AG09309 (cell line): ENCODE measurements around the gene DNAJC6.
A peak's percentile ranks its signal among the peaks of the same experiment; 100 is the strongest.

Experiments used
- DNase-seq: peaks from one replicate; pipeline ENCODE4 v3.0.0-alpha.2; 2010; ENCODE audit warnings: low read depth
- H3K4me3 ChIP-seq: 2 replicates; pipeline ENCODE4 v1.5.1; 2011; ENCODE audit warnings: mild to moderate bottlenecking, low read depth, low read length, moderate library complexity; ENCODE audit not compliant: control insufficient read depth
- TF ChIP-seq, protein P1 (sequence below): IDR thresholded peaks from 2 replicates; pipeline ENCODE4 v1.5.1; 2011; ENCODE audit warnings: mild to moderate bottlenecking, low read depth, low read length, inconsistent platforms; ENCODE audit not compliant: insufficient read depth, control insufficient read depth; ENCODE audit errors: missing control alignments

DNAJC6 gene

DNA sequence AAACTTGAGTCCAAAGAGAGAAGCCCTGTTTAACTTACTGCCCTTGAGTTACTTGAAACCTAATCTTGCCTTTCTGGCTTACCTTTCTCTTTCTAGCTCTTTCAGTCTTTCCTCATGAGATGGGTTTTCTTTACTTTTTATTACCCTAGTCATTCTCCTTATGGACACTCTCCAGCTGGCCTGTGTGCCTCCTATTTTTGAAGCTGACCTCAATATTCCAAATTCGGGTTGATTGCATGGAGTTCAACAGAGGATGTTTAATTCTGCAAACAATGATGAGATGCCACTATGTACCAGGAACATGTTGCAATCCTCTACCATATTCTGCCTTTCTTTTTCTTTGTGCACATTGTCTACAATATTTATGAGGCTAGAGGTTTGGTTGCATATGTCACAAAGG is 20.7 kb downstream of the DNAJC6 start:
- no peak overlapping the region for H3K4me3 ChIP-seq
- TF ChIP-seq, protein P1, sequence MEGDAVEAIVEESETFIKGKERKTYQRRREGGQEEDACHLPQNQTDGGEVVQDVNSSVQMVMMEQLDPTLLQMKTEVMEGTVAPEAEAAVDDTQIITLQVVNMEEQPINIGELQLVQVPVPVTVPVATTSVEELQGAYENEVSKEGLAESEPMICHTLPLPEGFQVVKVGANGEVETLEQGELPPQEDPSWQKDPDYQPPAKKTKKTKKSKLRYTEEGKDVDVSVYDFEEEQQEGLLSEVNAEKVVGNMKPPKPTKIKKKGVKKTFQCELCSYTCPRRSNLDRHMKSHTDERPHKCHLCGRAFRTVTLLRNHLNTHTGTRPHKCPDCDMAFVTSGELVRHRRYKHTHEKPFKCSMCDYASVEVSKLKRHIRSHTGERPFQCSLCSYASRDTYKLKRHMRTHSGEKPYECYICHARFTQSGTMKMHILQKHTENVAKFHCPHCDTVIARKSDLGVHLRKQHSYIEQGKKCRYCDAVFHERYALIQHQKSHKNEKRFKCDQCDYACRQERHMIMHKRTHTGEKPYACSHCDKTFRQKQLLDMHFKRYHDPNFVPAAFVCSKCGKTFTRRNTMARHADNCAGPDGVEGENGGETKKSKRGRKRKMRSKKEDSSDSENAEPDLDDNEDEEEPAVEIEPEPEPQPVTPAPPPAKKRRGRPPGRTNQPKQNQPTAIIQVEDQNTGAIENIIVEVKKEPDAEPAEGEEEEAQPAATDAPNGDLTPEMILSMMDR: no peak
- DNase-seq: no peak

GRCh38 chr1:65330822-65331221 is 21.5 kb downstream of the DNAJC6 start:
- TF ChIP-seq, protein P1: no peak
- no peak for DNase-seq
- H3K4me3 ChIP-seq: no peak overlapping the region

- TF ChIP-seq, protein P1: no peak
- no peak overlapping the region for H3K4me3 ChIP-seq
- no peak for DNase-seq
Observed at GRCh38 chr1:65332821-65333220, 23.5 kb downstream of the DNAJC6 start.

DNA sequence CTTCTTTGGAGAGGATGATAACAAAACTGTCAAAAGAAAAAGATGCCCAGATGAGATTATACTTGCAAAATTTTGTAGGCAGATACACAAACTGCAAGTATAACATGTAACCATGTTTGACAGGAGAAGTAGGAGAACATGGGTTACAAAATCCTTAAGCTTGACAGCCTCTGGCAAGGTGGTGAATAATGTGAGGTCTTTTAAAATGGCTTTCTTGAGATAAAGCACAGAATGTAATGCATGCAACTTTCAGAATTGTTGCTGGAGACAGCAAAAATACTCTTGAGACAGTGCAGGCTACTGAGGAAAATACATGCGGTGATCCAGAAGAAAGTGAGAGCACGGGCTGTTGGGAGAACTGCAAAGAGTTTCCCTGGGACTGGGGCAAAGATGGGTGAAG is 24.7 kb downstream of the DNAJC6 start:
- TF ChIP-seq, protein P1: no peak
- no peak overlapping the region for H3K4me3 ChIP-seq
- no peak for DNase-seq

DNA sequence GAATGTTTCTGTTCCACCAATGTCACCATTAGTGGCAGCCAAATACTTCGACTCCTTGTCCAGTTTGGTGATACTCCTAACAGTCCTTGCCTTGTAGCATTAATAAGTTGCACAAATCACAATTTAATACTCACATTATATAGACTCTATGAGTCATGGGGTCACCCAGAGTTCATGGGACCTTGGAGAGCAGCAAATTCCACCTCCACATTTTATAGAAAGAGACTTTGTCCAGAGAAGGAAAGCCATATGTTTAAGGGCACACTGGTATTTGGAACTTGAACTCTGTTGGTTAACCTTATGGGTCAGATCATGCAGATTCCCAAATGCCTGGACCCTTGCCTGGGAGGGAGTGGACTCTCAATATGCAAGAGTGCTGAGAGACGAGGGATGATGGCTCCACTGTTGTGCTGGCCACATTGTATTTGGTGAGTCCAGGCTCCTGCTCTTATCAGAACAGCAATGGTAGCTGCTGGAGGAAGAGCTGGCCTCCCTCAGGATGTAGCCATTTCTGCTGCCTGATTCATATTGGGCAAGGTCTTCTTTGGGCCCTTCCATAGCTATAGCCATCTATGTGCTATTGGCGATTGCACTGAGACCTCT is 30.6 kb downstream of the DNAJC6 start:
- DNase-seq: no peak
- no peak overlapping the region for H3K4me3 ChIP-seq
- TF ChIP-seq, protein P1: no peak

DNA sequence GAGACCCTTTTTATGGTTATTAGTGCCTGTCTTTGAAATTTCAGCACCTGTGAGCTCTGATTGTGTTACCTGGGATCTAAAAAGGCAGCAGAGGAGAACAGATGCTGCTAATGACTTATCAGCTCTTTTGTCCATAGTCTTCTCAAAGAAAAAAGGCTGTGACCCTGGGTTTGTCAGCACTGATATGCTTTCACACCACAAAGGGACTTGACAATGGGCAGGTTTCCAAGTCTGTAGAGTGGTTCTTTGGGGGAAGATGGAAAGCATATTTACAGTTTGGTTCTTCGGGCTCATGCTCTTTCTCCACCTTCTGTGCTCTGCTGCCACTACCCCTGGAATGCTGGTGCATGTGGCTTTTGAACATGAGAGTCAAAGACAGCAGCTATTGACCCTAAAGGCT is 32.0 kb downstream of the DNAJC6 start:
- TF ChIP-seq, protein P1: no peak
- no peak for DNase-seq
- no peak overlapping the region for H3K4me3 ChIP-seq

DNA sequence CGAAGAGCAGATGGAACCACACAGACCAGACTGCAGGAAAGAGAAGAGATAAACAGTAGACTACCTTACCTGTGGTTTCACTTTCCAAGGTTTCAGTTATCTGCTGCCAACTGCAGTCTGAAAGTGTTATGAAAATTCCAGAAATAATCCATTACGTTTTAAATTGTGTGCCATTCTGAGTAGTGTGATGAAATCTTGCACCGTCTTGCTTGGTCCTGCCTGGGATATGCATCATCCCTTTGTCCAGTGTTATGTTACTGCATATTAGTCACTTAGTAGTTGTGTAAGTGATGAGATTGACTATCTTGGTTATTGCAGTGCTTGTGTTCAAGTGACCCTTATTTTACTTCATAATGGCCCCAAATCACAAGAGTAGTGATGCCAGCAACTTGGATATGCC is 33.9 kb downstream of the DNAJC6 start:
- TF ChIP-seq, protein P1: no peak
- peak; percentile 67 for DNase-seq
- H3K4me3 ChIP-seq: no peak overlapping the region
